H9 (cell line): ENCODE measurements around the gene CCL21. TPM values are rescaled to one million over a fixed set of nuclear protein-coding genes. Genes with fewer than 3 reads are reported as not detected.

Experiments used
- DNase-seq: peaks from one replicate; pipeline ENCODE4 v3.0.0-alpha.2; 2017
- H2AFZ ChIP-seq: one replicate; pipeline ENCODE4 v1.6.1; 2013; ENCODE audit warnings: mild to moderate bottlenecking, low read length, control low read depth, moderate library complexity
- H2AK5ac ChIP-seq: 2 replicates; pipeline ENCODE4 v1.6.1; 2013; ENCODE audit warnings: low read length, control low read depth, mixed read lengths; ENCODE audit not compliant: insufficient read length
- H2BK120ac ChIP-seq: one replicate; pipeline ENCODE4 v1.6.1; 2013; ENCODE audit warnings: low read depth, mild to moderate bottlenecking, low read length, control low read depth, inconsistent platforms; ENCODE audit not compliant: poor library complexity, severe bottlenecking
- H2BK12ac ChIP-seq: 2 replicates; pipeline ENCODE4 v1.6.1; 2013; ENCODE audit warnings: low read length, control low read depth, mixed read lengths, low read depth; ENCODE audit not compliant: insufficient read length
- H2BK15ac ChIP-seq: 2 replicates; pipeline ENCODE4 v1.6.1; 2013; ENCODE audit warnings: low read depth, low read length, control low read depth
- H2BK20ac ChIP-seq: one replicate; pipeline ENCODE4 v1.6.1; 2013; ENCODE audit warnings: low read depth, mild to moderate bottlenecking, low read length, control low read depth, inconsistent platforms; ENCODE audit not compliant: poor library complexity, severe bottlenecking
- H2BK5ac ChIP-seq: 2 replicates; pipeline ENCODE4 v1.6.1; 2013; ENCODE audit warnings: low read length, control low read depth, mixed read lengths; ENCODE audit not compliant: insufficient read length
- H3K14ac ChIP-seq: 2 replicates; pipeline ENCODE4 v1.6.1; 2013; ENCODE audit warnings: low read length, control low read depth; ENCODE audit not compliant: insufficient read depth
- H3K18ac ChIP-seq: 2 replicates; pipeline ENCODE4 v1.6.1; 2013; ENCODE audit warnings: low read depth, mild to moderate bottlenecking, mixed read lengths, low read length, control low read depth; ENCODE audit not compliant: insufficient read length
- H3K23ac ChIP-seq: 2 replicates; pipeline ENCODE4 v1.6.1; 2013; ENCODE audit warnings: low read length, control low read depth, mixed read lengths, low read depth; ENCODE audit not compliant: insufficient read length
- H3K23me2 ChIP-seq: 2 replicates; pipeline ENCODE4 v1.6.1; 2013; ENCODE audit warnings: low read depth, mild to moderate bottlenecking, mixed read lengths, low read length, control low read depth; ENCODE audit not compliant: insufficient read length, poor library complexity, severe bottlenecking
- H3K27ac ChIP-seq: 2 replicates; pipeline ENCODE4 v1.5.1; 2013; ENCODE audit warnings: low read length, control low read depth, mixed read lengths, low read depth; ENCODE audit not compliant: insufficient read length
- H3K27me3 ChIP-seq: 2 replicates; pipeline ENCODE4 v1.6.1; 2013; ENCODE audit warnings: low read length, control low read depth, inconsistent platforms; ENCODE audit not compliant: insufficient read depth
- H3K4ac ChIP-seq: 2 replicates; pipeline ENCODE4 v1.6.1; 2013; ENCODE audit warnings: low read depth, mild to moderate bottlenecking, control low read depth, inconsistent platforms, low read length, moderate library complexity
- H3K4me1 ChIP-seq: 2 replicates; pipeline ENCODE4 v1.6.1; 2013; ENCODE audit warnings: low read length, control low read depth, inconsistent platforms; ENCODE audit not compliant: insufficient read depth
- H3K4me2 ChIP-seq: 2 replicates; pipeline ENCODE4 v1.6.1; 2013; ENCODE audit warnings: low read length, control low read depth, mixed read lengths; ENCODE audit not compliant: insufficient read length, insufficient read depth
- H3K56ac ChIP-seq: 2 replicates; pipeline ENCODE4 v1.6.1; 2013; ENCODE audit warnings: low read depth, mild to moderate bottlenecking, mixed read lengths, low read length, control low read depth; ENCODE audit not compliant: insufficient read length
- H3K79me1 ChIP-seq: 2 replicates; pipeline ENCODE4 v1.6.1; 2013; ENCODE audit warnings: low read depth, mild to moderate bottlenecking, moderate library complexity, low read length, control low read depth, inconsistent platforms; ENCODE audit not compliant: insufficient read depth, poor library complexity, severe bottlenecking
- H3K79me2 ChIP-seq: 2 replicates; pipeline ENCODE4 v1.6.1; 2013; ENCODE audit warnings: low read length, control low read depth, inconsistent platforms; ENCODE audit not compliant: insufficient read depth
- H3K9ac ChIP-seq: 2 replicates; pipeline ENCODE4 v1.6.1; 2013; ENCODE audit warnings: low read length, control low read depth, mixed read lengths; ENCODE audit not compliant: insufficient read length; ENCODE audit errors: extremely low read depth
- H3K9me3 ChIP-seq: one replicate; pipeline ENCODE4 v1.6.1; 2013; ENCODE audit warnings: low read depth, low read length, inconsistent platforms; ENCODE audit not compliant: control insufficient read depth
- H3T11ph ChIP-seq: one replicate; pipeline ENCODE4 v1.6.1; 2013; ENCODE audit warnings: mild to moderate bottlenecking, low read length, control low read depth, inconsistent platforms
- H4K20me1 ChIP-seq: one replicate; pipeline ENCODE4 v1.6.1; 2013; ENCODE audit not compliant: control insufficient read depth, insufficient read length, insufficient read depth
- H4K5ac ChIP-seq: 2 replicates; pipeline ENCODE4 v1.6.1; 2013; ENCODE audit warnings: low read depth, mild to moderate bottlenecking, mixed read lengths, low read length, control low read depth; ENCODE audit not compliant: insufficient read length
- H4K8ac ChIP-seq: replicated peaks from 2 replicates; pipeline ENCODE4 v1.6.1; 2013; ENCODE audit warnings: low read length, control low read depth, mixed read lengths, low read depth; ENCODE audit not compliant: insufficient read length
- H4K91ac ChIP-seq: 2 replicates; pipeline ENCODE4 v1.6.1; 2013; ENCODE audit warnings: low read depth, mild to moderate bottlenecking, moderate library complexity, mixed read lengths, low read length, control low read depth; ENCODE audit not compliant: insufficient read length
- H3K27ac Mint-ChIP-seq, 3 experiments: 2 replicates in 2 of 3; 3 replicates in 1 of 3; pipeline ENCODE4 v1.8.0; 2020 to 2021; ENCODE audit warnings: mixed read lengths in 3 of 3, mild to moderate bottlenecking in 1 of 3, moderate library complexity in 1 of 3
- H3K27me3 Mint-ChIP-seq: 2 replicates; pipeline ENCODE4 v1.8.0; 2021; ENCODE audit warnings: low read depth, mild to moderate bottlenecking, moderate library complexity, mixed read lengths
- H3K36me3 Mint-ChIP-seq, 3 experiments: 2 replicates in 2 of 3; 3 replicates in 1 of 3; pipeline ENCODE4 v1.8.0; 2020 to 2021; ENCODE audit warnings: low read depth in 3 of 3, mixed read lengths in 3 of 3; ENCODE audit not compliant: insufficient read depth in 1 of 3
- H3K4me1 Mint-ChIP-seq, 2 experiments: 2 replicates each; pipeline ENCODE4 v1.8.0; 2020; ENCODE audit warnings: mixed read lengths in 2 of 2
- H3K4me3 Mint-ChIP-seq, 2 experiments: 2 replicates in 1 of 2; 3 replicates in 1 of 2; pipeline ENCODE4 v1.8.0; 2020 to 2021; ENCODE audit warnings: mild to moderate bottlenecking in 2 of 2, mixed read lengths in 2 of 2, moderate library complexity in 1 of 2
- H3K9me3 Mint-ChIP-seq, 2 experiments: 2 replicates in 1 of 2; 3 replicates in 1 of 2; pipeline ENCODE4 v1.8.0; 2020; ENCODE audit warnings: mild to moderate bottlenecking in 2 of 2, mixed read lengths in 2 of 2, moderate library complexity in 1 of 2
- CTCF ChIP-seq: fragments of 200-600 bp; sonication (generic); conservative IDR thresholded peaks from 3 replicates; pipeline ENCODE4 v1.8.0; 2021; ENCODE audit warnings: antibody characterized with exemption, mild to moderate bottlenecking
- WGBS: extraction: QIAGEN DNeasy Blood & Tissue Kit; methylation state at CpG from one replicate; pipeline ENCODE4 v1.1.7; 2013; ENCODE audit warnings: missing lambda C conversion rate, low lambda C conversion rate, mixed read lengths; ENCODE audit not compliant: insufficient read length; ENCODE audit errors: extremely low coverage; 5-methylcytosine and 5-hydroxymethylcytosine counted together
- total RNA-seq: library from RNA; stranded (reverse); gene quantifications from 2 replicates; pipeline ENCODE4 v1.2.1, GENCODE V29; 2021

The CCL21 gene
- total RNA-seq, 1 experiment from 2014 or later, result not detected

- no peak overlapping the region for H2BK120ac ChIP-seq
- TF ChIP-seq CTCF, result no peak
- Mint-ChIP-seq H3K4me1 (peaks cover 13 to 17% of the 10 kb centered on the region in 2 experiments), H3K27ac (no peak overlapping the region), H3K9me3 (no peaks in the 10 kb centered on the region), H3K4me3 (no peak overlapping the region), H3K36me3 (no peaks in the 10 kb centered on the region; a peak in 1 of 7 replicates), H3K27me3 (no peaks in the 10 kb centered on the region; the same call in none of the 2 replicates)
- no peak overlapping the region for H2AK5ac ChIP-seq
- no peak overlapping the region for H4K8ac ChIP-seq
- H3K9me3 ChIP-seq, result no peaks in the 10 kb centered on the region
- H3K4me1 ChIP-seq, result peaks cover 8% of the 10 kb centered on the region; the same call in 1 of the 2 replicates
- H4K91ac ChIP-seq, result no peak overlapping the region
- no peak overlapping the region for H4K5ac ChIP-seq
- H3K79me2 ChIP-seq, result no peaks in the 10 kb centered on the region
- no peak for DNase-seq
- no peaks in the 10 kb centered on the region for H3K23me2 ChIP-seq
- H3K79me1 ChIP-seq, result no peaks in the 10 kb centered on the region
- H3K27ac ChIP-seq, result no peak overlapping the region
- H4K20me1 ChIP-seq, result no peaks in the 10 kb centered on the region
- H2BK12ac ChIP-seq, result no peak overlapping the region
- no peaks in the 10 kb centered on the region for H3K27me3 ChIP-seq
- H3K56ac ChIP-seq, result no peak overlapping the region
- H2BK20ac ChIP-seq, result no peak overlapping the region
- WGBS, result no CpG with 5 or more reads among the region's 5 CpGs
- H2BK15ac ChIP-seq, result no peak overlapping the region
- no peak overlapping the region for H3K4ac ChIP-seq
- H3K23ac ChIP-seq, result no peak overlapping the region
- H2AFZ ChIP-seq, result no peak overlapping the region
- H3K9ac ChIP-seq, result no peak overlapping the region
- H3K18ac ChIP-seq, result no peak overlapping the region
- no peak overlapping the region for H2BK5ac ChIP-seq
- H3T11ph ChIP-seq, result no peak overlapping the region
- H3K4me2 ChIP-seq, result no peak overlapping the region
- no peak overlapping the region for H3K14ac ChIP-seq
Observed at GRCh38 chr9:34686231-34686630, 23.7 kb downstream of the CCL21 start.
